HepG2 (cell line): Measurements from ENCODE around the gene ETV6. TPM values are rescaled to one million over a fixed set of nuclear protein-coding genes. Genes with fewer than 3 reads are reported as not detected.

Experiments
- CBX2 ChIP-seq, 2 experiments: fragments of 200-600 bp in 1 of 2; sonication (generic); formaldehyde crosslinking in 1 of 2; IDR thresholded peaks; 2 replicates each; pipeline versions ENCODE4 v1.7.0 to v1.8.1; 2018 to 2022; ENCODE audit warnings: low read depth in 2 of 2, low read length in 1 of 2, mild to moderate bottlenecking in 1 of 2, missing genetic modification reagents in 1 of 2
- HNRNPH1 ChIP-seq: fragments of 200-400 bp; formaldehyde crosslinking; optimal IDR thresholded peaks from 2 replicates; pipeline ENCODE3; 2017; ENCODE audit warnings: mild to moderate bottlenecking, low read depth, low read length
- ZNF280B ChIP-seq: sonication (generic); formaldehyde crosslinking; IDR thresholded peaks from 2 replicates; pipeline ENCODE4 v1.5.0; 2020; ENCODE audit warnings: missing genetic modification reagents, mild to moderate bottlenecking, borderline replicate concordance
- ZNF576 ChIP-seq: sonication (generic); formaldehyde crosslinking; IDR thresholded peaks from 2 replicates; pipeline ENCODE4 v1.4.0; 2020; ENCODE audit warnings: mild to moderate bottlenecking, missing genetic modification reagents
- polyA plus RNA-seq, 8 experiments: library from polyadenylated mRNA; depleted of rRNA in 3 of 8; stranded (reverse) in 7 of 8; unstranded in 1 of 8; fragments of >200 nt; fragmentation: Illumina TruSeq in 4 of 8; extraction: Trizol in 4 of 8; gene quantifications; 2 replicates each; pipeline versions ENCODE4 v1.2.1 to v1.2.3, GENCODE V29; 2011 to 2016; ENCODE audit warnings: low read depth in 4 of 8, missing spikeins in 1 of 8, mixed read lengths in 1 of 8; ENCODE audit not compliant: insufficient read depth in 1 of 8
- total RNA-seq, 5 experiments: library from RNA; depleted of rRNA; stranded (reverse); fragments of >200 nt; fragmentation: Illumina TruSeq; extraction: Trizol; gene quantifications; 2 replicates each; pipeline ENCODE4 v1.2.3, GENCODE V29; 2016; ENCODE audit warnings: low read depth in 1 of 5
- TF ChIP-seq, protein P1 (sequence below): sonication (generic); formaldehyde crosslinking; IDR thresholded peaks from 2 replicates; pipeline ENCODE4 v1.8.1; 2023; ENCODE audit warnings: mild to moderate bottlenecking, missing genetic modification reagents
- TF ChIP-seq, protein P2 (sequence below): IDR thresholded peaks from 2 replicates; pipeline ENCODE4 v1.4.0; 2020; ENCODE audit warnings: mild to moderate bottlenecking, missing genetic modification reagents

ETV6 gene
- total and polyA plus RNA-seq, 2 of the 13 experiments (the other 11 are each of a cell fraction or from before 2014, with no cell fraction given): 2.2 to 3.0 TPM

GRCh38 chr12:11865824-11866223, 216.3 kb downstream of the ETV6 start (continued):
- TF ChIP-seq, protein P1, sequence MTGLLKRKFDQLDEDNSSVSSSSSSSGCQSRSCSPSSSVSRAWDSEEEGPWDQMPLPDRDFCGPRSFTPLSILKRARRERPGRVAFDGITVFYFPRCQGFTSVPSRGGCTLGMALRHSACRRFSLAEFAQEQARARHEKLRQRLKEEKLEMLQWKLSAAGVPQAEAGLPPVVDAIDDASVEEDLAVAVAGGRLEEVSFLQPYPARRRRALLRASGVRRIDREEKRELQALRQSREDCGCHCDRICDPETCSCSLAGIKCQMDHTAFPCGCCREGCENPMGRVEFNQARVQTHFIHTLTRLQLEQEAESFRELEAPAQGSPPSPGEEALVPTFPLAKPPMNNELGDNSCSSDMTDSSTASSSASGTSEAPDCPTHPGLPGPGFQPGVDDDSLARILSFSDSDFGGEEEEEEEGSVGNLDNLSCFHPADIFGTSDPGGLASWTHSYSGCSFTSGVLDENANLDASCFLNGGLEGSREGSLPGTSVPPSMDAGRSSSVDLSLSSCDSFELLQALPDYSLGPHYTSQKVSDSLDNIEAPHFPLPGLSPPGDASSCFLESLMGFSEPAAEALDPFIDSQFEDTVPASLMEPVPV (CRISPR knock-in tag): no peak
- TF ChIP-seq, protein P2, sequence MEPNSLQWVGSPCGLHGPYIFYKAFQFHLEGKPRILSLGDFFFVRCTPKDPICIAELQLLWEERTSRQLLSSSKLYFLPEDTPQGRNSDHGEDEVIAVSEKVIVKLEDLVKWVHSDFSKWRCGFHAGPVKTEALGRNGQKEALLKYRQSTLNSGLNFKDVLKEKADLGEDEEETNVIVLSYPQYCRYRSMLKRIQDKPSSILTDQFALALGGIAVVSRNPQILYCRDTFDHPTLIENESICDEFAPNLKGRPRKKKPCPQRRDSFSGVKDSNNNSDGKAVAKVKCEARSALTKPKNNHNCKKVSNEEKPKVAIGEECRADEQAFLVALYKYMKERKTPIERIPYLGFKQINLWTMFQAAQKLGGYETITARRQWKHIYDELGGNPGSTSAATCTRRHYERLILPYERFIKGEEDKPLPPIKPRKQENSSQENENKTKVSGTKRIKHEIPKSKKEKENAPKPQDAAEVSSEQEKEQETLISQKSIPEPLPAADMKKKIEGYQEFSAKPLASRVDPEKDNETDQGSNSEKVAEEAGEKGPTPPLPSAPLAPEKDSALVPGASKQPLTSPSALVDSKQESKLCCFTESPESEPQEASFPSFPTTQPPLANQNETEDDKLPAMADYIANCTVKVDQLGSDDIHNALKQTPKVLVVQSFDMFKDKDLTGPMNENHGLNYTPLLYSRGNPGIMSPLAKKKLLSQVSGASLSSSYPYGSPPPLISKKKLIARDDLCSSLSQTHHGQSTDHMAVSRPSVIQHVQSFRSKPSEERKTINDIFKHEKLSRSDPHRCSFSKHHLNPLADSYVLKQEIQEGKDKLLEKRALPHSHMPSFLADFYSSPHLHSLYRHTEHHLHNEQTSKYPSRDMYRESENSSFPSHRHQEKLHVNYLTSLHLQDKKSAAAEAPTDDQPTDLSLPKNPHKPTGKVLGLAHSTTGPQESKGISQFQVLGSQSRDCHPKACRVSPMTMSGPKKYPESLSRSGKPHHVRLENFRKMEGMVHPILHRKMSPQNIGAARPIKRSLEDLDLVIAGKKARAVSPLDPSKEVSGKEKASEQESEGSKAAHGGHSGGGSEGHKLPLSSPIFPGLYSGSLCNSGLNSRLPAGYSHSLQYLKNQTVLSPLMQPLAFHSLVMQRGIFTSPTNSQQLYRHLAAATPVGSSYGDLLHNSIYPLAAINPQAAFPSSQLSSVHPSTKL (CRISPR knock-in tag): no peak
- TF ChIP-seq ZNF280B (CRISPR knock-in tag): no peak
- TF ChIP-seq CBX2 (IDR thresholded peaks at IDR 0.05; ENCODE audit: low read depth, low read length): no peak
- no peak for TF ChIP-seq CBX2 (CRISPR knock-in tag; IDR thresholded peaks at IDR 0.05; ENCODE audit: low read depth)
- TF ChIP-seq ZNF576: no peak
- TF ChIP-seq HNRNPH1: no peak
